G401 (cell line): Measurements from ENCODE around the gene DDX25. TPM values are rescaled to one million over a fixed set of nuclear protein-coding genes. Genes with fewer than 3 reads are reported as not detected.
"Not testable (repeated sequence)": the region's sequence is repeated elsewhere in the genome, so short reads cannot be mapped to it uniquely, and the experiment has no call there.

Experiments used
- DNase-seq: peaks from one replicate; pipeline ENCODE4 v3.0.0-alpha.2; 2015; ENCODE audit warnings: low spot score
- in situ Hi-C: cut with HindIII; loops from 2 replicates; pipeline ENCODE4 v1.10.0; 2016; ENCODE audit warnings: low sequenced_read_pairs, mixed read lengths
- total RNA-seq: library from RNA; depleted of rRNA; stranded (reverse); fragments of >200 nt; shearing (Covaris generic); gene quantifications from 2 replicates; pipeline ENCODE4 v1.2.3, GENCODE V29; 2014; rRNA removed

The DDX25 gene
- 0.18 TPM in 1 of 2 replicates, not detected in the other for total RNA-seq

DNA sequence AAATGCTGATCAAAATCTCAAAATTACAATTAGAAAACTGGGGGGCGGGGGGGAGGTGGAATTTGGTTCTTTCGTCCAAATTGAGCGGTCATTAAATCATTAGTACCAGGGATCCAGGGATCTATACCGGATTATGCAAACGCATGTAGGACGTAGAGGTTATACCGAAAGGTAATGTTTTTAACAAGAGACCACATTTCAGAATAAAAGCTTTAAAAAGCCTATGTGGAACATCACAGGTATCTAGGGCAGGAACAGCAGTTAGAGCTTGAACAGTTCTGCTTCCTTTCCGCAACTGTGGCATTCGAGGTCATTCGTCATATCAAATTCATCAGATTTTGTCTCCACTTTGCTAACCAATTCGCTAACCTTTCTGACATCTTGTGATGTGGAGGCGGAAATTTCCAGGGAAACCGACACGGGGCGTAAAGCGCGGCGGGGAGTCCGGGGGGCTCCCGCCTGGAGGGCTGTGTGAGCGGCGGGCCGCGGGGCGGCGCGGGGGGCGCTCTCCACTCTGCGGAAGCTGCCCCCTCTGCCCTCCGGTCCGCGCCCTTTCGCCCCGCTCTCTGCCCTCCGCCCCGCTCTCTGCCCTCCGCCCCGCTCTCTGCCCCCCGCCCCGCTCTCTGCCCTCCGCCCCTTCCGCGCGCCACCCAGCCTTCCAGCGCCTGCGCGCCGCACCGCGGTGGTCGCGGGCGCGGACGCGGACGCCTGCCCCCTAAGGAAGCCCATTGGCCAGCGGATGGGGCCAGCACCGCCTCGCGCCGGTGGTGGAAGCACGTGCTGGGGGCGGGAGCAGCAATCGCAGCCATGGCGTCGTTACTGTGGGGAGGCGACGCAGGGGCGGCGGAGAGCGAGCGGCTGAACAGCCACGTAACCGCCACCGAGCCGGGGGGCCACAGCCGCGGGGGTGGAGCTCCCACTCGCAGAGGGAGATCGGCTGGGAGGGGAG, at the start of gene DDX25:
Gene DDX25, plus strand, starts transcription at position 798 of the 949 bp plus-strand sequence. Its CDS starts 10 bp downstream, at position 808.
- in situ Hi-C loops = no loop called here
- DNase-seq = peak; percentile 78

GRCh38 chr11:125857670-125858069, 46.6 kb upstream of the DDX25 start:
- in situ Hi-C loops = not testable (repeated sequence)

DNA sequence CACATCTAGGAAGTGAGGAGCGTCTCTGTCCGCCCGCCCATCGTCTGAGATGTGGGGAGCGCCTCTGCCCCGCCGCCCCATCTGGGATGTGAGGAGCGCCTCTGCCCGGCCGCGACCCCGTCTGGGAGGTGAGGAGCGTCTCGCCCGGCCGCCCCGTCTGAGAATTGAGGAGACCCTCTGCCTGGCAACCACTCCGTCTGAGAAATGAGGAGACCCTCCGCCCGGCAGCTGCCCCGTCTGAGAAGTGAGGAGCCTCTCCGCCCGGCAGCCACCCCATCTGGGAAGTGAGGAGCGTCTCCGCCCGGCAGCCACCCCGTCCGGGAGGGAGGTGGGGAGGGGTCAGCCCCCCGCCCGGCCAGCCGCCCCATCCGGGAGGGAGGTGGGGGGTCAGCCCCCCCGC, 41.5 kb upstream of the DDX25 start:
- in situ Hi-C loops, DNase-seq: not testable (repeated sequence)

More at GRCh38 chr11:125857670-125858069, 46.6 kb upstream of the DDX25 start:
- DNase-seq = not testable (repeated sequence)

- in situ Hi-C loops, DNase-seq: not testable (repeated sequence)
Measured at GRCh38 chr11:125865354-125865753, 39.0 kb upstream of the DDX25 start.

DNA sequence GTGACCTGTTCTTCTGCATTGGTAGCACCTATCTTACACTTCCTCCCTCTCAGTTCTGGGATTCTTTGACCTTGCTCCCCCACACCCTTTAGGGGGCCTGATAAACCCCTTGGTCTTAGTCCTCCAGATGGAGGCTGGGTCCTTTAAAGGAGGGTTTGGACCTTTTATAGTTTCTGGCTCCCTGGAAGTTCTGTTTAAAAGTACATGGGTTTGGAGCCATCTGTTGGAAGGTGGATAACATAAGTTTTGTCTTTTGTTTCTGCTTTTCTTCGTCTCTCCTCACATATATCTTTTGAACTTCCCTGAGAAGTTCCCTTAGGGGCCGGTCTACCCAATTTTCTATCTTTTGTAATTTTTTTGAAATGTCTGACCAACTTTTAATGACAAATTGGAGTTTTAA, 34.8 kb upstream of the DDX25 start:
- DNase-seq = no peak
- in situ Hi-C loops = no loop called here

- in situ Hi-C loops = no loop called here
- no peak for DNase-seq
Measured at GRCh38 chr11:125871391-125872137, 32.7 kb upstream of the DDX25 start.

- in situ Hi-C loops = no loop called here
Measured at GRCh38 chr11:125872138-125872491, 32.2 kb upstream of the DDX25 start.

DNA sequence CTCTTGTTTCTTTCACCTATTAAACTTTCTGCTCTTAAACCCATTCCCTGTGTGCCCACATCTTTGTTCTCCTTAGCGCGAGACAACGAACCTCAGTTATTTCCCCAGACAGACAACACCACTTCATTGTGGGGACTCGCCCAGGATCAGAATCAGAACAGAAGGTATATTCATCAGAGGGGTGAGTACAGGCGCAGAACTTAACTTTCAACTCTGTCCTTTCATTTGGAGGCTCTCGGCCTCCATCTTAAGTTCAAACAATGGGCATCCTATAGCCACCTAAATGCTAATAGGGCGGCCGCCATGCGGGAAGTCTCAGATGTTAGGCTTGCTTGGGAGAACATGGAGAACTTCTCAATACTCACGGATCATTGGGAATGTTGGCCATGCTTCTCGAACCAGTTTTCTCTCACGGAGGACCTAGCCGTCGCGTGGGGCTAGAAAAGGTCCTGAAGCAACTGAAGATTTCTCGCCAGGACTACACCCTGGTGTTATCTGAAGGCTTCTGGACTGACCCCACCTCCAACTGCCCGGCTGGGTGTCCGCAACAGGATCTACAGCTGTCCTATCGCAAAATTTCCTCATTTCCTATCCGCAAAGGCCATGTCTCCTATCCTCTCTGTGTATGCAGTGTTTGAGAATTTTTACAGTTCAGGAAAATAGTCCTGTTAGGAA, 30.3 kb upstream of the DDX25 start:
- no peak for DNase-seq
- in situ Hi-C loops = no loop called here

More at GRCh38 chr11:125872138-125872491, 32.2 kb upstream of the DDX25 start:
- no peak for DNase-seq

DNA sequence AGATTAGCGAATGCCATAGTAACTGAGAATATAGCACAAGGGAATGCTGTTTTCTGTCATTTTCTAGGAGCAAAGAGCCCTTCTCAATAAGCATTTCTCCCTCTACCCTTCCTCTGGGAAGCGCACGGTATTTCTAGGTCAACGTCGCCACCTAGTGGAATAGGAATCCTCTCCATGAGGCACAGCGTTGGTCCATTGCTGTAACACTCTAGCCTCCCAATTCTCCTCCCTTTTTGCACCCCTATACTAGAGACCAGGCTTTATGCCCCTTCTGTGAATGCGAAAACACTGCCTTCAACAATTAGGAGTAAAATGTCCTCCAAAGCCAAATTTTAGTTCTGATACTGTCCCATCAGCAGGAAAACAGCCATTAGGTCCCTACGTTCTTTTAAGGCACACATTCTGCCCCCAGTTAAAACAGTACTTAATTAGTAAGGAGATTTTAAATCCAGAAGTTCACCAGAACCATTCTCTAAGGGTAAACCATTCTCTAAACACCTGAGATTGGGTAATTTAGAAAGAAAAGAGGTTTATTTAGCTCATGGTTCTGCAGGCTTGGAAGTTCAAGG, 29.7 kb upstream of the DDX25 start:
- peak; percentile 89 for DNase-seq

GRCh38 chr11:125881291-125881690, 23.0 kb upstream of the DDX25 start:
- no peak for DNase-seq
- in situ Hi-C loops = no loop called here

More for the DNA sequence above, 29.7 kb upstream of the DDX25 start:
- in situ Hi-C loops = no loop called here

DNA sequence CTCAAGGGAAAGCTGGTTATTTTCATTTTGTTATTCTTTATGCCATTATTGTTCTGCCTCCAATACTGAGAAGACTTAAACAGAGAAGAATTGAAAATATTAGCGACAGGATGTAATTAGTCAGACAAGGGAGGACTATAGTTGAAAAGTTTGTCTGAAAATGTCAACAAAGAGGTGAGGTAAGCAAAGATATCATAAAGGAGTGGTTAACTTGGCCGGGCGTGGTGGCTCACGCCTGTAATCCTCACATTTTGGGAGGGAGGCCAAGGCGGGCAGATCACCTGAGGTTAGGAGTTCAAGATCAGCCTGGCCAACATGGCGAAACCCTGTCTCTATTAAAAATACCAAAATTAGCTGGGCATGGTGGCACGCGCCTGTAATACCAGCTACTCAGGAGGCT, 20.9 kb upstream of the DDX25 start:
- in situ Hi-C loops = no loop called here
- DNase-seq = no peak

- peak; percentile 41 for DNase-seq
Measured at GRCh38 chr11:125886997-125887372, 17.3 kb upstream of the DDX25 start.

GRCh38 chr11:125887373-125888324, 16.7 kb upstream of the DDX25 start, which contains the start of gene HYLS1:
TSS of gene HYLS1 (plus strand) at chr11:125887668. CDS start at chr11:125899369, 11,701 bp downstream.
- peak; percentile 97 for DNase-seq
- in situ Hi-C loops = no loop called here

More at GRCh38 chr11:125886997-125887372, 17.3 kb upstream of the DDX25 start:
- in situ Hi-C loops = no loop called here

DNA sequence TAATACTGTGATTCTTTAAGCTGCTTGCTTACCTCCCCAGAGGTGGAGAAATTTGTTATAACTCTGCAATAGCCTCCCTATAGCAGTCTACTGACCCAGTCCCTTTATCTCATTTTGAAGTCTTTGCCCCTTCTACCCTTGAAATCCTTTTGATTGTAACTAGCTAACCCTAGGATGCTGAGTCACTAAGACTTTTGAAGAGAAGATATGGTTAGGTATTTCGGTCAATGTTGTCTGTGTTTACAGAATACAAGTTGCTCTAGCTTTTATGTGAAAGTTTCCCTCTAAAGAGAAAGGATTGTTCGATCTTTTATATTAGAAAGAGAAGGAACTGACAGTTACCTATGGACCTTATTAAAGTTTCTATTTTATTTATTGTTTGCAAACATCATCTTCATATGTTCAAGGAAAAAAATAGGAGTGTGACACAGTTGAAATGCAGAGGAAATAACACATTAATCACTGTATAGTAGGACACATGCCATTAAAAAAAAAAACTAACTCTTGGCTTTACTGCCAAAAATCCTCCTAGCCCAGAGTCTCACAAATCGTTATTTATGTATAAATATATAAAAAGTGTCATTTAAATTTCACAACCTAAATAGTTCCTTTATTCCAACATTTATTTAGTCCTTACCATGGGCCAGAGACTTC, 13.7 kb upstream of the DDX25 start:
- in situ Hi-C loops = no loop called here
- no peak for DNase-seq

DNA sequence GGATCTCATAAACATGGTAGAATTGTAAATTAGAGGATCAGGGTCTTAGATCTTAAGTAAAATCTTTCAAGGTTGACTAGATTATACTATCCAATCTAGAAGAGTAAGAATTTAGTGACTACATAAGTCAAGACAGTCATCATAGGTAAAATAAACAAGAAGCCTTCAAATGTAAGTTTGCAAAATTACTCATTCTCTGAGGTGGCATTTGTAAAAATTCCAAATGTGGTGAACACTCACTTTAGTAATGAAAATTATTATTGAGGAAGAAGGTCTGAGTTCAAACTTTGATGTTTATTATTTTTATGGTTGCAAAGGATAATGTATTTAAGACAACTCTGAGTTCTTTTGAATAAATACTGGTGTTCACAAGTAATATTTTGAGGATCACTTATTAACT, 12.2 kb upstream of the DDX25 start:
- in situ Hi-C loops = no loop called here
- DNase-seq = no peak

- no peak for DNase-seq
- in situ Hi-C loops = no loop called here
Measured at GRCh38 chr11:125892994-125893393, 11.3 kb upstream of the DDX25 start.

DNA sequence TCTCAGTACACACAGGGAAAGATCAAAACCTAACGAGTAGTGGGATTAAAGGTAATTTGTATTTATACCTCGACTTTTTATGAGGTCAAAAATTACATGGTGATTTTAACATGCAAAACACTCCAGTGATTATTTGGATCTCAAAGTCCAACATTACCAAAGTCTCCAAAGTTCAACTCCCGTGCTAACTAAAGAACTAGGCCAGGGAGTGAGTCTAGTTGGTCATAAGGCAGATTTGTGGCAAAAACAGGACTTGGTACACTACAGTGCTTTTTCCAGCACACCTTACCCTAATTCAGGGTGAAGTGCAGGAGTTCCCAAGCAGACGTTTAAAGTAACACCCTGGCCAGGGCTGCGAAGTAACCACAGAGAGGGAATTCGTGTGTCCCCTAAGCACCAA, 2.4 kb upstream of the DDX25 start:
- in situ Hi-C loops = no loop called here
- DNase-seq = no peak
